Measurements from ENCODE around the gene CNNM1. TPM values are rescaled to one million over a fixed set of nuclear protein-coding genes. Genes with fewer than 3 reads are reported as not detected.
A peak's percentile ranks its signal among the peaks of the same experiment; 100 is the strongest.

The CNNM1 gene
- total RNA-seq (2014; rRNA removed; shearing (Covaris generic)), result not detected in 2 replicates
- polyA plus RNA-seq (2015; cell fraction: cytosol; rRNA removed), result 0.47 and 0.78 TPM in 2 replicates
- 1.2 and 1.5 TPM in 2 replicates for polyA plus RNA-seq (2015; cell fraction: nucleus; rRNA removed)

DNA sequence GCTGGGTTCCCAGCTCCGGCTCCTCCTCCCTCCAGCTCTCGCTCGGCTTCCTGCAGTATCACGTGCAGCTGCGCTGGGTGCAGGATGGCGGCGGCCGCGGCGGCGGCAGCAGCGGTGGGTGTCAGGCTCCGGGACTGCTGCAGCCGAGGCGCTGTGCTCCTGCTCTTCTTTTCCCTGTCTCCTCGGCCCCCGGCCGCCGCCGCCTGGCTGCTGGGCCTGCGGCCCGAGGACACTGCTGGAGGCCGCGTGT lies at the start of gene CNNM1:
CNNM1 (plus strand) TSS at position 53 of the 250 bp plus-strand sequence; CDS start at position 85, 32 bp downstream.
- no peak for DNase-seq (ENCODE audit: low read depth)

DNA sequence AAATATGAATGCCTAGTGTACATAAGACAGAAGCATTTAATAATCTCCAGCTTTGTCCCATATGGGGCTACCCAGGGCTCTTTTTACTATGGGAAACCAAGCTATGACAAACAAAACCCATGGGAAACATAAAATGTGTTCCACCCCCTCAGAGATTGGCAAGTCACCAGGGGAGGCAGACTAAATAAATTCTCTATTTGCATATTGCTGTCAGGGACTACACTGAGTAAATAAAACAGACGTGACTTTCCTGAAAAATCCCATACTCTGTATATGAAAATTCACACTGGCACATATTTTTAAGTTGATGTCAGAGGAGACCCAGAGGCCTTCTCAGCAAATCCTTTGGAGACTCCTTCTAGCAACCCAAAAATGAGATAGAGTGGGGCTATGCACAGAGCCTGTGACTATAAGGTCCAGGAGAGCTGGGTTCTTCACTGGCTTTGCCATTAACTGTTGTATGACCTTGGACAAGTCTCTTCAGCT lies 49.5 kb upstream of the CNNM1 start:
- DNase-seq (ENCODE audit: low read depth), result no peak

GRCh38 chr10:99280472-99280871 lies 48.7 kb upstream of the CNNM1 start:
- DNase-seq (ENCODE audit: low read depth), result no peak

DNA sequence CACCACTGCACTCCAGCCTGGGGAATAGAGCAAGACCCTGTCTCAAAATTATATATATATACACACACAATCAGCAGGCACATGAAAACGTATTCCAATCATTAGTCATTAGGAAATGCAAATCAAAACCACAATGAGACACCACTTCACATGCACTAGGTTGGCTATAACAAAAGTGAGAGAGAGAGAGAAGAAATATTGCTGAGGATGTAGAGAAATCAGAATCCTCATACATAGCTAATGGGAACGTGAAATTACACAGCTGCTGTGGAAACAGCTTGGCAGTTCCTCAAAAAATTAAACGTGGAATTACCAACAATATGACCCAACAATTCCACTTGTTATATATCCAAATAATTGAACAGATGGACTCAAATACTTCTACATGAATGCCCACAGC lies 43.3 kb upstream of the CNNM1 start:
- DNase-seq (ENCODE audit: low read depth), result peak; percentile 25

GRCh38 chr10:99290306-99290705 lies 38.9 kb upstream of the CNNM1 start:
- no peak for DNase-seq (ENCODE audit: low read depth)

DNA sequence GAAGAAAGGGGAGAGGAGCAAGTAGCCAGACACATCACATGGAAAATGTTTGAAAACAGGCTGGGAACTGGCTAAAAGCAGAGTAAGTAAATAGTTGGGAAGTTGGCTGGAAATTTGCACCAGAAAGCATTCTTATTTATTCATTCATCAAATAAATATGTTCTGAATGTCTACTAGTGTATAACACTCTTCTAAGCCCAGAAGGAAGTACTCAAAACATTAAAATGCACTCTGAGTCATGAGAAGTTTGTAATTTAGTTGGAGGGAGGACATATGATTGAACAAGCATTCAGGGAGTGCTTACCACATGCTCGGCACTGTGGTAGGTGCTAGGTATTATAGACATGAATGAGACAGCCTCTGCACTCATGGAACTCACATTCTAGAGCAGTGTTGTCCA lies 37.0 kb upstream of the CNNM1 start:
- no peak for DNase-seq (ENCODE audit: low read depth)

GRCh38 chr10:99296605-99297004 lies 32.6 kb upstream of the CNNM1 start:
- DNase-seq (ENCODE audit: low read depth), result no peak

DNA sequence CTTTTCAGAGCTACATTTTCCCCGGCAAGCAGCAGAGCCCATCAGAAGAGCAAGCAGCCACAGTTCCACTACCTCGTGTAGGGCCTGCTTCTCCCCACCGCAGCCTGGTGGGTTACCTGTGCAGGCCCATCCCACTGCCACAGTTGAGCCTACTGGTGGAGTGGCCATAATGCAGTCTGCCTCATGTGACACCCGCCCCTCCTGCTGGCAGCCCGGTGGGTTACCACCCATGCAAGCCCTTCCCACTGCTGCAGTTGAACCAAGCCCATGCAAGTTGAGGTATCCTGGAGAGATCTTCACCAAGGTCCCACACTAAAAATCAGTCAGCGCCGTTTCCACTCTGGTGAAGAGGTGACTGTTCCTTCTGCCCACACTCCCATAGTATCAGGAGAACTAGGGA lies 32.1 kb upstream of the CNNM1 start:
- DNase-seq (ENCODE audit: low read depth), result no peak

DNA sequence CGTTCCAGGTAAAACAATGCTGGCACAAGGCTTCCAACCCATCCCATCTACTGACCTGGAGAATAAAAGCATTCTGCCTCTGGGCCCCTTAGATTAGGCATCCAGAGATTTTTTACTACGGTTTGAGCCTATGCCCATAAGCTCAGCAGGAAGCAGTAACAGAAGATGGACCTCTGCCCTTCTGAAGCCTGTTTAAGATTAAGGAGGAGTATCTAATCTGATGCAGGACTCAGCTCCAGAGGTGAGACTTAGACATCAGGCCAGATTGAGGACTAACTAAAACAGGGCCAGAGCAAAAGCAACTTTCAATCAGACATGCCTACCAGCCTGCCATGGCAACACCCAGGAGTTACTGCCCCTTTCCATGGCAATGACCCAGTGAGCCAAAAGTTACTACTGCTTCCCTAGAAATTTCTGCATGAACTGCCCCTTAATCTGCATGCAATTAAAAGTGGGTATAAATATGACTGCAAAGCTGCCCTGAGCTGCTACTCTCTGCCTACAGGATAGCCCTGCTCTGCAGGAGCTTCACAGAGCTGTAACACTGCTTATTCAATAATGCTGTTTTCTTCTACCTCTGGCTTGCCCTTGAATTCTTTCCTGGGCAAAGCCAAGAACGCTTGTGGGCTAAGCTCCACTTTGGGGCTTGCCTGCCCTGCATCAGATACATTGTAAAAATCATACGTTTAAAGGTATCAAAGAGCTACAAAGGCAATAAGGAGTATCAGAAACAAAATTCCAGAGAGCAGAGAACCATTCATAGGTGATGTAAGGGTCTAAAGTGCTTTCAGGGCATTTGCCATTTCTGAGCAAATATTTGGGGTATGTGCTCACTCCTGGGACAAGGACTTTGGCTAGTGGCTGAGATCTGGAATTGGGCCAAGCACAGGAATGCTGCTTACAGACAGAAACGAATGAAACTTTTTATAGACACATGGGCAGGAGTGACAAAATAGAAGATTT lies 25.0 kb upstream of the CNNM1 start:
- no peak for DNase-seq (ENCODE audit: low read depth)

GRCh38 chr10:99304862-99305229 lies 24.3 kb upstream of the CNNM1 start:
- no peak for DNase-seq (ENCODE audit: low read depth)

DNA sequence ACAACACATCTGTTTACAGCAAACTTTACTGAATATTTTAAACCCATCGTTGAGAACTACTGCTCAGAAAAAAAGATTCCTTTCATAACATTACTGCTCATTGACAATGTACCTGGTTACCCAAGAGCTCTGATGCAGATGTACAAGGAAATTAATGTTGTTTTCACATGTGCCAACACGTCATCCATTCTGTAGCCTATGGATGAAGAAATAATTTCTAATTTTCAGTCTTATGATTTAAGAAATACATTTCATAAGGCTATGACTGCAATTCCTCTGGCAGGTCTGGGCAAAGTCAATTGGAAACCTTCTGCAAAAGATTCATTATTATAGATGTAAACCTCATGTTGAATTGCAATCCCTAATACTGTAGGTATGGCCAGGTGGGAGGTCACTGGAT lies 16.7 kb upstream of the CNNM1 start:
- DNase-seq (ENCODE audit: low read depth), result no peak

- DNase-seq (ENCODE audit: low read depth), result no peak
Measured at GRCh38 chr10:99315853-99316252, 13.3 kb upstream of the CNNM1 start.

DNA sequence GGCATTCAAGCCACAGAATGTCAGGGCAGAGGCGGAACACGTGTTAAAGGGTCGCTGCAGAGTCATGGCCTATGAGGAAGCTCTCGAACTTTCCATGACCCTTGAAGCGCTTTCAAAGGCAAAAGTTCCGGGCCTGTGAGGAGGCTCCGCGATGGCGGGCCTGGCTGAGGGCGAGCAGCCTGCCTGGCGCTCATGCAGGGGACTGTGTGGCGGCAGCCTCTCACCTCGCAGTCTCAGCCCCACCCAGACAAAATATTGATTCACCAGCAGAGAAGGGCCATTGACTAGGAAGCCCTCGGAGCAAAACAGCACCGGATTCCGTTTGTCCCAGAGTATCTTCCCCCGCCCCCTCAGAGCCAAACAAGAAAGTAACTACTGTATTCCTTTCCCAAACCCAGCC lies 12.8 kb upstream of the CNNM1 start:
- DNase-seq (ENCODE audit: low read depth), result no peak

- no peak for DNase-seq (ENCODE audit: low read depth)
Measured at GRCh38 chr10:99318048-99318447, 11.1 kb upstream of the CNNM1 start.

DNA sequence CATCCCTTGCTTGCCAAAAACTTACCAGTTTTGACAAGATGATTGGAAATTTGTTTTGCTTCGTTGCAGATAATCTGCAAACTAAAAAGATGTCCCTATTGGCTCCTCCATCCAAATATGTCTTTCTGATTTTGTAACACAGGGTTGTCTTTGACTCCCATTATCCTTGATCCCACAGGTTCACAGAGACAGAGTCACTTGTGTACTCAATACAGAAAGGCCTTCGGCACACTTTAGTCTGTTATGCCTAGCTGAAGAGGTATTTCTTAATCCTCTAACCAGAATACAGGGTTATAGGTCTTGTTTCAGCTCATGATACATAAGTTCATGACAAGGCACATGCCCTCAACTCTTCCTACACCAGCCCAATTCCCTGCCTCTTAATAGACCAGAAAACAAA lies 10.7 kb upstream of the CNNM1 start:
- no peak for DNase-seq (ENCODE audit: low read depth)

DNA sequence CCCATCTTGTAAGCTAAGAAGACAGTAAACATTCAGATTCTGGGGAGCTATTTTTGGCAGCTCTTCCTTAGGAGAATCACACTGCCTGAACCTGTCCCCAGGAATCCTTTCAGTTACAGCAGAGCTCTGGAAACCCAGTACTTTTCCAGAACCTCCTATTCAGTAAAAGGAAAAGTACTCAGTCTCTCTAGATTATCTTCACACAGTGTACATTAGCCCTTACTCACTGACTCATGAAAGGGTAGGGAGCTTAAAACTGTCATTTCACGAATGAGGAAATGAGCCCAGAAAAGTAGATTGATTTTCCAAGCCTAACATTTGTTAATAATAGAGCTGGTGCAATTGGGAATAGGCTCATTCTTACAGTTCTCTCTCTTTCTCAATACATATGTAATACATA lies 3.9 kb upstream of the CNNM1 start:
- no peak for DNase-seq (ENCODE audit: low read depth)

GRCh38 chr10:99326871-99327270 lies 2.3 kb upstream of the CNNM1 start:
- no peak for DNase-seq (ENCODE audit: low read depth)

GRCh38 chr10:99328579-99329303 lies 415 bp upstream of the CNNM1 start:
- no peak for DNase-seq (ENCODE audit: low read depth)

- no peak for DNase-seq (ENCODE audit: low read depth)
Measured at GRCh38 chr10:99329554-99330346, 594 bp downstream of the CNNM1 start.

GRCh38 chr10:99330347-99330924 lies 1.3 kb downstream of the CNNM1 start:
- no peak for DNase-seq (ENCODE audit: low read depth)

DNA sequence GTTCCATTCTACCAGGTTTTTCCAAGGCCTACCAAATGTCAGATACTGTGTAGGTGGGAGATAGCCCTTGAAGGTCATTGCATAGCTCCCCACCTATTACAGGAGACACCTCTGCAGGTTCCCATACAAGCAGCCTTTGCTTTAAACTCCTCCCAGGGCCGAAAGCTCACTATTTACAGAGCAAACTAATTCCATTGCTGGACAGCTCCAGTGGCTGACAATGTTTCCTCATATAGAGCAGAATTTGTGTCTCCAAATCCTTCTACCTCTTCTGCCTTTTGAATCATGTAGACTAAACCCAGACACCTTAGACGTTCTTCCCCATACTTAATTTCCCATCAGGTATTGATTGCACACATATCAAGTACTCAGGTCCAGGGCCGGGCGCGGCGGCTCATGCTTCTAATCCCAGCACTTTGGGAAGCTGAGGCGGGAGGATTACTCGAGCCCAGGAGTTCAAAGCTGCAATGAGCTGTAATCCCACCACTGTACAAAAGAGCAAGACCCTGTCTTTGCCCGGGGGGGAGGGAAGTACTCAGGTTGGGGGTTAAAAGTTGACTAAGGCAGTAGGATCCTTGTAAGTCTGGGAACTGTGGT lies 2.1 kb downstream of the CNNM1 start:
- no peak for DNase-seq (ENCODE audit: low read depth)

All from HT1080 (cell line).